Caco-2 (cell line): Measurements from ENCODE around the gene MYH9. TPM values are rescaled to one million over a fixed set of nuclear protein-coding genes. Genes with fewer than 3 reads are reported as not detected.
"Not testable (repeated sequence)": the region's sequence is repeated elsewhere in the genome, so short reads cannot be mapped to it uniquely, and the experiment has no call there.

Experiments used
- BruUV-seq: library from RNA; stranded (reverse); fragments of 400-500 nt; replicated peaks from 2 replicates; lab custom pipeline; 2021; lab: Mats Ljungman, UMichigan
- CTCF ChIA-PET: fragments of 300-600 bp; sonication (Branson Sonifier 250); formaldehyde crosslinking; loops from one replicate; lab custom pipeline; 2022; ENCODE audit warnings: antibody characterized with exemption; lab: Charles Lee
- POLR2A ChIA-PET: fragments of 300-600 bp; sonication (Branson Sonifier 250); formaldehyde crosslinking; loops from one replicate; lab custom pipeline; 2022; ENCODE audit warnings: antibody characterized with exemption; lab: Charles Lee
- DNase-seq, 2 experiments: peaks; one replicate each; pipeline versions ENCODE4 v3.0.0 to v3.0.0-alpha.2; 2020 to 2022
- H3K27me3 ChIP-seq: replicated peaks from 2 replicates; pipeline ENCODE4 v1.6.0; 2011; ENCODE audit warnings: low read length; ENCODE audit not compliant: control insufficient read depth, insufficient read depth
- H3K36me3 ChIP-seq: 2 replicates; pipeline ENCODE4 v1.5.1; 2011; ENCODE audit warnings: low read length; ENCODE audit not compliant: control insufficient read depth, insufficient read depth
- H3K4me1 ChIP-seq: fragments of 250-450 bp; sonication (Bioruptor Pico); 2 replicates; pipeline ENCODE4 v1.5.1; 2020; ENCODE audit warnings: mild to moderate bottlenecking
- H3K4me3 ChIP-seq: 2 replicates; pipeline ENCODE4 v1.5.1; 2011; ENCODE audit warnings: low read depth, mild to moderate bottlenecking, control low read depth, low read length
- H3K9me3 ChIP-seq: fragments of 250-450 bp; sonication (Bioruptor Pico); 2 replicates; pipeline ENCODE4 v1.5.1; 2020; ENCODE audit warnings: mild to moderate bottlenecking, moderate library complexity
- H3K27ac Mint-ChIP-seq: one replicate; pipeline ENCODE4 v1.8.0; 2022; ENCODE audit warnings: mixed read lengths; ENCODE audit not compliant: unreplicated experiment
- H3K27me3 Mint-ChIP-seq: one replicate; pipeline ENCODE4 v1.8.0; 2022; ENCODE audit warnings: mixed read lengths; ENCODE audit not compliant: insufficient read depth, unreplicated experiment
- H3K36me3 Mint-ChIP-seq: one replicate; pipeline ENCODE4 v1.8.0; 2022; ENCODE audit warnings: mild to moderate bottlenecking, mixed read lengths; ENCODE audit not compliant: insufficient read depth, unreplicated experiment
- H3K4me1 Mint-ChIP-seq: one replicate; pipeline ENCODE4 v1.8.0; 2022; ENCODE audit warnings: low read depth, mixed read lengths; ENCODE audit not compliant: unreplicated experiment
- H3K4me3 Mint-ChIP-seq: one replicate; pipeline ENCODE4 v1.8.0; 2022; ENCODE audit warnings: mild to moderate bottlenecking, moderate library complexity, mixed read lengths; ENCODE audit not compliant: unreplicated experiment
- H3K9me3 Mint-ChIP-seq: one replicate; pipeline ENCODE4 v1.8.0; 2022; ENCODE audit warnings: mixed read lengths; ENCODE audit not compliant: unreplicated experiment
- CTCF ChIP-seq, 2 experiments: fragments of 200-600 bp in 1 of 2; IDR thresholded peaks; 1 replicate in 1 of 2; 2 replicates in 1 of 2; pipeline versions ENCODE4 v1.5.1 to v1.8.0; 2011 to 2022; ENCODE audit warnings: antibody characterized with exemption in 1 of 2, control low read depth in 1 of 2, inconsistent platforms in 1 of 2, low read depth in 1 of 2, low read length in 1 of 2, mild to moderate bottlenecking in 1 of 2, moderate library complexity in 1 of 2; ENCODE audit not compliant: insufficient read depth in 1 of 2, severe bottlenecking in 1 of 2, unreplicated experiment in 1 of 2
- intact Hi-C: fragments of 100-400 bp; cut with micrococcal nuclease; formaldehyde crosslinking; loops from one replicate; pipeline ENCODE4 v1.10.0; 2022; ENCODE audit not compliant: unreplicated experiment
- total RNA-seq: library from RNA; stranded (reverse); gene quantifications from 2 replicates; pipeline ENCODE4 v1.2.3, GENCODE V29; 2022

The MYH9 gene
- total RNA-seq, 1 experiment from 2014 or later: 513 TPM

- DNase-seq: no peak
- no TSS peak for BruUV-seq
- H3K4me3 Mint-ChIP-seq: no peak overlapping the region
- peak overlapping the region; percentile 69 for H3K27ac Mint-ChIP-seq
- intact Hi-C loops: no loop called here
- Histone ChIP-seq H3K4me3 (no peak overlapping the region), H3K36me3 (no peaks in the 10 kb centered on the region), H3K9me3 (0 out of 2 replicates have a peak, but pooled peaks cover 9% of the 10 kb centered on the region), H3K4me1 (peaks cover 54% of the 10 kb centered on the region), H3K27me3 (no peaks in the 10 kb centered on the region)
- peaks cover 25% of the 10 kb centered on the region for H3K4me1 Mint-ChIP-seq
- TF ChIP-seq CTCF (IDR thresholded peaks at IDR 0.05; ENCODE audit: insufficient read depth in 1 of 2, low read depth in 1 of 2, low read length in 1 of 2, severe bottlenecking in 1 of 2, unreplicated experiment in 1 of 2): no peak
- H3K27me3 Mint-ChIP-seq: no peaks in the 10 kb centered on the region
- no peaks in the 10 kb centered on the region for H3K36me3 Mint-ChIP-seq
- CTCF ChIA-PET: interaction anchor here (0.7 kb wide), 1 partner anchor 131 kb away, joined by 7 read pairs; no protein-coding TSS in a partner anchor
- no peaks in the 10 kb centered on the region for H3K9me3 Mint-ChIP-seq
- POLR2A ChIA-PET: no interaction called here
Observed at GRCh38 chr22:36424901-36425579, 37.3 kb upstream of the MYH9 start.

DNA sequence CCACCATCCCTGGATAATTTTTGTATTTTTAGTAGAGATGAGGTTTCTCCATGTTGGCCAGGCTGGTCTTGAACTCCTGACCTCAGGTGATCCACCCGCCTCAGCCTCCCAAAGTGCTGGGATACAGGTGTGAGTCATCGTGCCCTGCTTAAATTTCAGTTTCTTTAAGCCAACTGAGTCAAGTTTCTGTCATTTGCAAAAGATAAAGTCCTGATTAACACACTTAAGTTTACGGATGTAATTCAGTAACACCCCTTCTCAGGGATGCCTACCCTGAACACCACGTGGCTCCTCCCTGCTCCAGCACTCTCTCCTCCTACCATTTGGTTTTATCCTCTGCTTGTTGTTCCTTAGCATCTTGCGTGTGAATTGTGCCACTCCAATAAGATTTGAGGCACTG, 36.7 kb upstream of the MYH9 start:
- H3K4me1 ChIP-seq: peaks cover 56% of the 10 kb centered on the region
- H3K9me3 Mint-ChIP-seq, H3K36me3 ChIP-seq, H3K27me3 ChIP-seq, DNase-seq, H3K4me3 Mint-ChIP-seq, H3K27me3 Mint-ChIP-seq, BruUV-seq, intact Hi-C loops, H3K4me3 ChIP-seq, POLR2A ChIA-PET, H3K36me3 Mint-ChIP-seq, H3K9me3 ChIP-seq: not testable (repeated sequence)
- CTCF ChIA-PET: interaction anchor here (0.6 to 0.7 kb wide), 2 partner anchors 27 to 131 kb away, joined by 3 to 7 read pairs; no protein-coding TSS in a partner anchor
- Mint-ChIP-seq H3K27ac (peak overlapping the region; percentile 69), H3K4me1 (peaks cover 25% of the 10 kb centered on the region)

DNA sequence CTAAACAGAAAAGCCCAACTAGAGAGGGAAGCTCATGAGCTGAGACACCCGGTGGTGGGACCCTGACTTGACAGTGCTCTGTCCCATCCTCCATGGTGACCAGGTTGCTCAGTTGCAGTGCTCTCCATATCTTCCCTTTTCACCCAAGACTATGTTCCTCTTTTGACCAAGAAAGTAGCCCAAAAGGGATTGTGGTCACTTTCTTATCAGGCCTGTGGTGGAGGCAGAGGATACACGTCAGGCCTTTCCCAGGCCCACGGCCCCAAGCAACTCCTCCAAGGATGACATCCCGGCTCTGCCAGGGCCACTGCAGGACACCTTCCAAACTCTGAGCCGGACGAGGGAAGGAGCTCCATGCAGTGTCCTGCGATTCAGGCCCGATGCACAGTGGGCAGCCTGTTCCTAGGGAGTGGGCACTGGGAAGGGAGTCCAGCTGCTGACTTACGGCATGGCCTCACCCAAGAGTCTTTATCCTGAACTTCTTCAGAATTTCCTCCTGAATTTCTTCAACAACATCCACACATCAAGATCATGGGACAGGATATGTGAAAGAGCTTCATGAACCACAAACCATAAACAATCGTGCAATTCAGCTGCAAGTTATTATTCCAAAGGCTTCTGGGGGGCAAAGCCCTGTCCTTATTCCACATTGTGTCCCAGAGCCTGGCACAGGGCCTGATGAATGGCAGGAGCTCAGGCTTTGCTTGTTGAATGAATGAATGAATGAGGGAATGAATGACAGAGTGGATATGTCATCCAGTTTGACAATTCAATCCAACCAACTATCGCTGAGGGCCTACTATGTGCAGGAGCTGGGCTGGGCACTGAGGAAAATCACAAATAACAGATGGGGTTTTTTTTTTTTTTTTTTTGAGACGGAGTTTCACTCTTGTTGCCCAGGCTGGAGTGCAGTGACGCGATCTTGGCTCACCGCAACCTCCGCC, 36.0 kb upstream of the MYH9 start:
- CTCF ChIA-PET: interaction anchor here (0.6 to 0.7 kb wide), 2 partner anchors 28 to 130 kb away, joined by 3 to 7 read pairs; no protein-coding TSS in a partner anchor
- Mint-ChIP-seq H3K36me3 (peaks cover 10% of the 10 kb centered on the region), H3K27ac (peak overlapping the region; percentile 64), H3K9me3 (no peaks in the 10 kb centered on the region), H3K4me3 (no peak overlapping the region), H3K4me1 (peaks cover 25% of the 10 kb centered on the region), H3K27me3 (no peaks in the 10 kb centered on the region)
- POLR2A ChIA-PET: interaction anchor here (1.3 kb wide), 1 partner anchor 13 kb away, joined by 7 read pairs; no protein-coding TSS in a partner anchor
- no TSS peak for BruUV-seq
- no peak for TF ChIP-seq CTCF (IDR thresholded peaks at IDR 0.05; ENCODE audit: insufficient read depth in 1 of 2, low read depth in 1 of 2, low read length in 1 of 2, severe bottlenecking in 1 of 2, unreplicated experiment in 1 of 2)
- intact Hi-C loops: no loop called here
- no peak for DNase-seq
- Histone ChIP-seq H3K36me3 (no peaks in the 10 kb centered on the region), H3K4me1 (peaks cover 58% of the 10 kb centered on the region), H3K4me3 (no peak overlapping the region), H3K9me3 (0 out of 2 replicates have a peak, but pooled peaks cover 9% of the 10 kb centered on the region), H3K27me3 (no peaks in the 10 kb centered on the region)
